ENCODE measurements around the gene KLHL29. TPM values are rescaled to one million over a fixed set of nuclear protein-coding genes. Genes with fewer than 3 reads are reported as not detected.

The KLHL29 gene
- total RNA-seq, 1 donor from 2014 or later: 8.0 TPM

- H3K36me3 Mint-ChIP-seq (ENCODE audit: low read depth): no peaks in the 10 kb centered on the region
- no peak for TF ChIP-seq CTCF (IDR thresholded peaks at IDR 0.05)
- no peaks in the 10 kb centered on the region for H3K27me3 Mint-ChIP-seq (ENCODE audit: low read depth)
- H3K9me3 Mint-ChIP-seq (ENCODE audit: low read depth): no peaks in the 10 kb centered on the region
- H3K4me3 Mint-ChIP-seq (ENCODE audit: unreplicated experiment): no peak overlapping the region
- DNase-seq (ENCODE audit: low spot score): no peak
- H3K27ac Mint-ChIP-seq (ENCODE audit: unreplicated experiment): no peak overlapping the region
- H3K4me1 Mint-ChIP-seq (ENCODE audit: low read depth): peaks cover 4% of the 10 kb centered on the region
Measured at GRCh38 chr2:23668756-23669304, 283.9 kb downstream of the KLHL29 start.

- H3K36me3 Mint-ChIP-seq (ENCODE audit: low read depth): no peaks in the 10 kb centered on the region
- peaks cover 4% of the 10 kb centered on the region for H3K4me1 Mint-ChIP-seq (ENCODE audit: low read depth)
- H3K9me3 Mint-ChIP-seq (ENCODE audit: low read depth): no peaks in the 10 kb centered on the region
- no peak for TF ChIP-seq CTCF (IDR thresholded peaks at IDR 0.05)
- H3K4me3 Mint-ChIP-seq (ENCODE audit: unreplicated experiment): no peak overlapping the region
- H3K27me3 Mint-ChIP-seq (ENCODE audit: low read depth): no peaks in the 10 kb centered on the region
- no peak for DNase-seq (ENCODE audit: low spot score)
- no peak overlapping the region for H3K27ac Mint-ChIP-seq (ENCODE audit: unreplicated experiment)
Measured at GRCh38 chr2:23669413-23670244, 284.6 kb downstream of the KLHL29 start.

- DNase-seq (ENCODE audit: low spot score): no peak
- no peaks in the 10 kb centered on the region for H3K27me3 Mint-ChIP-seq (ENCODE audit: low read depth)
- no peaks in the 10 kb centered on the region for H3K36me3 Mint-ChIP-seq (ENCODE audit: low read depth)
- TF ChIP-seq CTCF (IDR thresholded peaks at IDR 0.05): no peak
- no peaks in the 10 kb centered on the region for H3K9me3 Mint-ChIP-seq (ENCODE audit: low read depth)
- no peak overlapping the region for H3K27ac Mint-ChIP-seq (ENCODE audit: unreplicated experiment)
- H3K4me3 Mint-ChIP-seq (ENCODE audit: unreplicated experiment): no peak overlapping the region
- peaks cover 4% of the 10 kb centered on the region for H3K4me1 Mint-ChIP-seq (ENCODE audit: low read depth)
Measured at GRCh38 chr2:23670245-23670592, 285.2 kb downstream of the KLHL29 start.

DNA sequence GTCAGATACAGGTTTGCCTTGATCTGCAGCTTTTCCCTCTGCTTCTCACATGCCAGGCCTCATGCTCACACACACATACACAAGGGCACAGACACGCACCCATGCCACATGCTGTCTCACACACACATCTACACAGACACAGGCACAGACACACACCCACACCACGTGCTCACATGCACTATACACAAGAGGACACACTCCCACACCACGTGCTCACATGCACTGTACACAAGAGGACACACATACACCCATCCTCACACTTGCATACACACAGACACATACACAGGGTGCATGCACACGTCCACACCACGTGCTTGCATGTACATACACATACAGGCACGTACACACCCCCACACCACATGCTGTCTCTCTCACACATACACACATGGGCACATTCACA lies 288.1 kb downstream of the KLHL29 start:
- Mint-ChIP-seq H3K4me3 (ENCODE audit: unreplicated experiment) (no peak overlapping the region), H3K9me3 (ENCODE audit: low read depth) (no peaks in the 10 kb centered on the region), H3K36me3 (ENCODE audit: low read depth) (no peaks in the 10 kb centered on the region), H3K4me1 (ENCODE audit: low read depth) (peaks cover 4% of the 10 kb centered on the region), H3K27me3 (ENCODE audit: low read depth) (no peaks in the 10 kb centered on the region), H3K27ac (ENCODE audit: unreplicated experiment) (no peak overlapping the region)
- no peak for DNase-seq (ENCODE audit: low spot score)
- no peak for TF ChIP-seq CTCF (IDR thresholded peaks at IDR 0.05)

DNA sequence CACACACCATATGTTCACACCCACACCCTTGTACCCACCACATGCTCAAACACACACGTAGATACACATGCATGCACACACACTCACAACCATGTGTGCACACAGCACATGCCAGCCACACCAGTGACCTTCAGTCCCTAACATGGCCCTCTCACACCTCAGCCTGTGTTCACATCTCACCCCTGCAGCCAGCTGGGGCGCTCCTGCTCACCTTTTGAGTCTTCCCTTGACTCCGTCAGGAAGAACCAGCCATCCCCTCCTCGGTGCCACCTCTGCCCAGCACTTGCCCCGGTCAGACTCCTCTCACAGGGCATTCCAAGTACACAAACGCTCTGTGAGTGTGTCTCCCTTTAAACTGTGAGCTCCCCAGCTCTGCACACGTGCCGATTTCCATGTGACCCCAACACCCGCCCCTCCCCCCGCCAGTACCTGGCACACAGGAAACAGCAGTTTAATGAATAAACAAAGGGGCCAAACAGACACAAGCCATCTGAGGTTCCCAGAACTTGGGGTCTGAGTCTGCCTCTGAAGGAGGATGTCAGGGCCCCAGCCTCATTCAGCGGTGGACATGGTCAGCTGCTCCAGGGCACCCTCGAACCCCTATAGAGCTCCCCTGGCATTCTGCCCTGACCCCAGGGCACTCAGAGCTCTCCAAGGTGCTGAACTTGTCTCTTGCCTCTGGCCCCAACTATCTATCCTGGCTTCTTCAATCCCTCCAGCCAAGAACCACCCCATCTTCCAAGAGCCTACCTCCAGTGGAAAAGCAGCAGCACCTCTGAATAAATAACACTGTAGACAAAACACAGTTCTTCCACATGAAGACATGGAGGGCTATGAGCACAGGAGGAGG lies 289.1 kb downstream of the KLHL29 start:
- H3K4me3 Mint-ChIP-seq (ENCODE audit: unreplicated experiment): no peak overlapping the region
- no peaks in the 10 kb centered on the region for H3K27me3 Mint-ChIP-seq (ENCODE audit: low read depth)
- H3K36me3 Mint-ChIP-seq (ENCODE audit: low read depth): no peaks in the 10 kb centered on the region
- H3K4me1 Mint-ChIP-seq (ENCODE audit: low read depth): peaks cover 4% of the 10 kb centered on the region
- no peak for TF ChIP-seq CTCF (IDR thresholded peaks at IDR 0.05)
- no peak overlapping the region for H3K27ac Mint-ChIP-seq (ENCODE audit: unreplicated experiment)
- DNase-seq (ENCODE audit: low spot score): no peak
- H3K9me3 Mint-ChIP-seq (ENCODE audit: low read depth): peaks cover under 1% of the 10 kb centered on the region

Data from chondrocyte (in vitro differentiated cells).